GM12892 (cell line): Measurements from ENCODE around the gene NDUFC1.

ENCODE experiments used
- POLR2A ChIP-seq: IDR thresholded peaks from 2 replicates; pipeline ENCODE4 v1.6.1; 2011; ENCODE audit warnings: low read depth, low read length, control low read depth
- POLR2AphosphoS5 ChIP-seq: IDR thresholded peaks from 2 replicates; pipeline ENCODE4 v1.6.1; 2011; ENCODE audit warnings: low read depth, low read length, control low read depth
- TAF1 ChIP-seq: IDR thresholded peaks from 2 replicates; pipeline ENCODE4 v1.6.1; 2011; ENCODE audit warnings: low read depth, mild to moderate bottlenecking, control low read depth, low read length, borderline replicate concordance

GRCh38 chr4:139333046-139333445, 30.8 kb upstream of the NDUFC1 start:
- no peak for TF ChIP-seq POLR2A
- no peak for TF ChIP-seq POLR2AphosphoS5
- TF ChIP-seq TAF1 = no peak
